Stomach (tissue), 4 donors: ENCODE measurements around the gene EFL1.

Source experiments
- POLR2A ChIP-seq, 4 donors: fragments of 450-650 bp; IDR thresholded peaks; one replicate each; pipeline ENCODE4 v1.6.1; 2016; ENCODE audit warnings: antibody characterized with exemption in 4 of 4, control low read depth in 2 of 4, mild to moderate bottlenecking in 1 of 4, moderate library complexity in 1 of 4
- TF ChIP-seq, protein P1 (sequence below), 7 experiments: fragments of 450-650 bp in 4 of 7; fragments of 200-600 bp in 3 of 7; sonication (generic) in 3 of 7; IDR thresholded peaks; one replicate each; pipeline ENCODE4 v1.5.1; 2016 to 2019; ENCODE audit warnings: antibody characterized with exemption in 7 of 7, control low read depth in 2 of 7, mild to moderate bottlenecking in 1 of 7

DNA sequence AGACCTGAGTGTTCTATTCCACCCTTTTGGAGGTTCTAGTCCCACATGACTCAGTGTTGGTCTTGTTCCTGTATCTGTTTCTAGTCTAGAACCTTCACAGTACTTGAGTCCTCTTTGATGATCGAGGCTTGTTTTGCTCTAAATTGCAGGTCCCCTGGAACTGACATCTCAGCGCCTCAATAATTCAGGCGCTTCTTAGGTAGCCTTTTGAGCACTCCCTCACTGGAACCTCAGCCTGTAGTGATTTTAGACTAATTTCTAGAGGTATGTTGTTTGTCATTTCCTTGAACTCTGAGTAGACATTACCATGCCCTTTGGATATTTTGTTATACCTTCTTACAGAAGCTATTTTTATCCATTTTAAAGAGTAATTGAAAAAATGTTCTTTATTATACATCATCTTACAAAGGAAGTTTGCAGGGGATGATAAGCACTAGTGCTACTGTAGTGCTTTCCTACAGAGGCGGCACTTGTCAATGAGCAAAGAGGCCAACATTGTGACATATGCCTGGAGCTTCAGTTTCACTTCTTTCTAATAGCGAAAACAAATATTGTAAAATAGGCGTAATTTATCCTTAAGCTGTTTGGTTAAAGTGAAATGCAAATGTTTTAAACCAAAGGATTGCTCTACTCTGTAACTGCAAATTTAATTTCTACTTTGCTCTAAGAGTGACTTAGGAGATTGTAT lies 75.7 kb downstream of the EFL1 start:
- TF ChIP-seq POLR2A (IDR thresholded peaks at IDR 0.05) = no peak
- TF ChIP-seq, protein P1, sequence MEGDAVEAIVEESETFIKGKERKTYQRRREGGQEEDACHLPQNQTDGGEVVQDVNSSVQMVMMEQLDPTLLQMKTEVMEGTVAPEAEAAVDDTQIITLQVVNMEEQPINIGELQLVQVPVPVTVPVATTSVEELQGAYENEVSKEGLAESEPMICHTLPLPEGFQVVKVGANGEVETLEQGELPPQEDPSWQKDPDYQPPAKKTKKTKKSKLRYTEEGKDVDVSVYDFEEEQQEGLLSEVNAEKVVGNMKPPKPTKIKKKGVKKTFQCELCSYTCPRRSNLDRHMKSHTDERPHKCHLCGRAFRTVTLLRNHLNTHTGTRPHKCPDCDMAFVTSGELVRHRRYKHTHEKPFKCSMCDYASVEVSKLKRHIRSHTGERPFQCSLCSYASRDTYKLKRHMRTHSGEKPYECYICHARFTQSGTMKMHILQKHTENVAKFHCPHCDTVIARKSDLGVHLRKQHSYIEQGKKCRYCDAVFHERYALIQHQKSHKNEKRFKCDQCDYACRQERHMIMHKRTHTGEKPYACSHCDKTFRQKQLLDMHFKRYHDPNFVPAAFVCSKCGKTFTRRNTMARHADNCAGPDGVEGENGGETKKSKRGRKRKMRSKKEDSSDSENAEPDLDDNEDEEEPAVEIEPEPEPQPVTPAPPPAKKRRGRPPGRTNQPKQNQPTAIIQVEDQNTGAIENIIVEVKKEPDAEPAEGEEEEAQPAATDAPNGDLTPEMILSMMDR (IDR thresholded peaks at IDR 0.05) = no peak
